ENCODE results near the gene LRRC36. TPM values are rescaled to one million over a fixed set of nuclear protein-coding genes. Genes with fewer than 3 reads are reported as not detected.
A peak's percentile ranks its signal among the peaks of the same experiment; 100 is the strongest.

Gene LRRC36
- total and polyA plus RNA-seq, 2 of the 13 experiments (the other 11 are each of a cell fraction or from before 2014, with no cell fraction given) = 0.12 to 0.15 TPM

DNA sequence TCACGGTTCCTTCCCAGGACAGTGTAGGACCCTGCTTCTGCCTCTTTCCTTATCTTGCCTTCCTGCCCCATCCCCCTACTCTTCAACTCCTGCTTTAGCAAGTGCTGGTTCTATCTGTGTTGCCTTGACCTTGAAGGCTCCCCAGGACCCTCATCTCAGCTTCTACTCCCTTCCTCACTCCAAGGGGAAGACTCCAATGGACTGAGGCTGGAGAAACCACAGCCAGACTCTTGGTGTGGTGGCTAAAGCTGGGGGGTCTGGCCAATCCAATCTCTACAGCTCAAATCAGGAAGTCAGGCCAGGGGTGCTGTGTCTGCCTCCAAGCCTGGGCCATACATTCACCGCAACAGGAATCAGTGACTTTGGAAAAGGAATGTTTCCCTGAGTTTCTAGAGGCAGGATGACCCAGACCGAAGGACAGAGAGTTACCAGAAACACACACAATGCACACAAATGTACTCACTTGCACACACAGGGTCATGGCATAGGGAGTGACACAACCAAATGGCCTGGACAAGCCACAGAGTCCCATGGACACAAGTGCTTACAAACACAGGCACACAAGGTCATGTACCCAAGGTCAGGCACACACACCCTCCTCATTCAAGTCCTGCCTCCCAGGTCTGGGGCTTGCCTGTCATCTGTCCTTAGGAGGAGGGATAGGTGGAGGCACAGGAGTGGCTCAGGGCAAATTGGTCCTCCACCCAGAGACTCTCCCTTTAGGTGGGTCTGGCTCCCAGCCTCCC, 102.6 kb downstream of the LRRC36 start (continued):
- TF ChIP-seq, protein P1, sequence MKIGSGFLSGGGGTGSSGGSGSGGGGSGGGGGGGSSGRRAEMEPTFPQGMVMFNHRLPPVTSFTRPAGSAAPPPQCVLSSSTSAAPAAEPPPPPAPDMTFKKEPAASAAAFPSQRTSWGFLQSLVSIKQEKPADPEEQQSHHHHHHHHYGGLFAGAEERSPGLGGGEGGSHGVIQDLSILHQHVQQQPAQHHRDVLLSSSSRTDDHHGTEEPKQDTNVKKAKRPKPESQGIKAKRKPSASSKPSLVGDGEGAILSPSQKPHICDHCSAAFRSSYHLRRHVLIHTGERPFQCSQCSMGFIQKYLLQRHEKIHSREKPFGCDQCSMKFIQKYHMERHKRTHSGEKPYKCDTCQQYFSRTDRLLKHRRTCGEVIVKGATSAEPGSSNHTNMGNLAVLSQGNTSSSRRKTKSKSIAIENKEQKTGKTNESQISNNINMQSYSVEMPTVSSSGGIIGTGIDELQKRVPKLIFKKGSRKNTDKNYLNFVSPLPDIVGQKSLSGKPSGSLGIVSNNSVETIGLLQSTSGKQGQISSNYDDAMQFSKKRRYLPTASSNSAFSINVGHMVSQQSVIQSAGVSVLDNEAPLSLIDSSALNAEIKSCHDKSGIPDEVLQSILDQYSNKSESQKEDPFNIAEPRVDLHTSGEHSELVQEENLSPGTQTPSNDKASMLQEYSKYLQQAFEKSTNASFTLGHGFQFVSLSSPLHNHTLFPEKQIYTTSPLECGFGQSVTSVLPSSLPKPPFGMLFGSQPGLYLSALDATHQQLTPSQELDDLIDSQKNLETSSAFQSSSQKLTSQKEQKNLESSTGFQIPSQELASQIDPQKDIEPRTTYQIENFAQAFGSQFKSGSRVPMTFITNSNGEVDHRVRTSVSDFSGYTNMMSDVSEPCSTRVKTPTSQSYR (CRISPR knock-in tag; IDR thresholded peaks at IDR 0.05; ENCODE audit: borderline replicate concordance) = peak; percentile 52; the same call in 1 of the 2 replicates
- TF ChIP-seq ZC3H4 (CRISPR knock-in tag; IDR thresholded peaks at IDR 0.05; ENCODE audit: borderline replicate concordance) = 0 out of 2 replicates have a peak, but pooled peaks have one; percentile 28
- TF ChIP-seq SNAI1 (CRISPR knock-in tag; IDR thresholded peaks at IDR 0.05; ENCODE audit: borderline replicate concordance) = no peak
- TF ChIP-seq, protein P2, sequence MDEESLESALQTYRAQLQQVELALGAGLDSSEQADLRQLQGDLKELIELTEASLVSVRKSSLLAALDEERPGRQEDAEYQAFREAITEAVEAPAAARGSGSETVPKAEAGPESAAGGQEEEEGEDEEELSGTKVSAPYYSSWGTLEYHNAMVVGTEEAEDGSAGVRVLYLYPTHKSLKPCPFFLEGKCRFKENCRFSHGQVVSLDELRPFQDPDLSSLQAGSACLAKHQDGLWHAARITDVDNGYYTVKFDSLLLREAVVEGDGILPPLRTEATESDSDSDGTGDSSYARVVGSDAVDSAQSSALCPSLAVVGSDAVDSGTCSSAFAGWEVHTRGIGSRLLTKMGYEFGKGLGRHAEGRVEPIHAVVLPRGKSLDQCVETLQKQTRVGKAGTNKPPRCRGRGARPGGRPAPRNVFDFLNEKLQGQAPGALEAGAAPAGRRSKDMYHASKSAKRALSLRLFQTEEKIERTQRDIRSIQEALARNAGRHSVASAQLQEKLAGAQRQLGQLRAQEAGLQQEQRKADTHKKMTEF (CRISPR knock-in tag; IDR thresholded peaks at IDR 0.05) = no peak
- no peak for TF ChIP-seq SIX4 (CRISPR knock-in tag; IDR thresholded peaks at IDR 0.05)
- no peak for TF ChIP-seq ZNF749 (CRISPR knock-in tag; IDR thresholded peaks at IDR 0.05; ENCODE audit: borderline replicate concordance)
- no peak for TF ChIP-seq ZNF670 (CRISPR knock-in tag; IDR thresholded peaks at IDR 0.05; ENCODE audit: borderline replicate concordance)
- no peak for TF ChIP-seq LCORL (IDR thresholded peaks at IDR 0.05)
- TF ChIP-seq LCORL (CRISPR knock-in tag; IDR thresholded peaks at IDR 0.05) = peak; percentile 75
- TF ChIP-seq CEBPZ (IDR thresholded peaks at IDR 0.05; ENCODE audit: low read length) = no peak
- peak; percentile 42 for TF ChIP-seq FOSL2 (CRISPR knock-in tag; IDR thresholded peaks at IDR 0.05)
- TF ChIP-seq ZHX1 (CRISPR knock-in tag; IDR thresholded peaks at IDR 0.05; ENCODE audit: low read depth) = no peak
- TF ChIP-seq ZFP37 (CRISPR knock-in tag; IDR thresholded peaks at IDR 0.05; ENCODE audit: borderline replicate concordance) = no peak
- TF ChIP-seq ZNF780A (CRISPR knock-in tag; IDR thresholded peaks at IDR 0.05) = no peak
- no peak for TF ChIP-seq JARID2 (CRISPR knock-in tag; IDR thresholded peaks at IDR 0.05; ENCODE audit: insufficient replicate concordance)
- no peak for TF ChIP-seq EEA1 (CRISPR knock-in tag; IDR thresholded peaks at IDR 0.05; ENCODE audit: borderline replicate concordance)
